ENCODE measurements around the gene CTNND2.

Gene CTNND2

DNA sequence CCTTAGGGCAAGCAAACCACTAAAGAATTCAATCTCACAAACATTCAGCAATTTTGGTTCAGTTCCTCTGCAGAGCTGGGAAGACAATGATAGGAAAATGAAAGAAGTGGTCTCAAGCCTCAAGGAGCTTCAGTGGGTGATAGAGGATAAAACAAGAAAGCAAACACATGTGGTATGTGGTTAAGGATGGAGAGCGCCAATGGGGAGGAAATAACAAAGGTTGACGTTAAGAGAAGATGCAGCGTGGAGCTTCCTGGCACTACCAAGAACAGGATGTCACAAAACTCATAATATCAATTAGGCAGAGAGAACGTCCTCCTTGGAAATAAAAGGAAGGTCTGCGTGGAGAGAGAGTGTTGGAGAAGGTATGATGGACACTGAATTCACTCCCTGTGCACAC lies 731.8 kb downstream of the CTNND2 start:
- CTCF ChIA-PET = no interaction called here
- TF ChIP-seq CTBP1 (IDR thresholded peaks at IDR 0.05; ENCODE audit: borderline replicate concordance) (no peak), ARNT (IDR thresholded peaks at IDR 0.05) (no peak)
- POLR2A ChIA-PET = no interaction called here
- no peak for DNase-seq (ENCODE audit: extremely low spot score)

DNA sequence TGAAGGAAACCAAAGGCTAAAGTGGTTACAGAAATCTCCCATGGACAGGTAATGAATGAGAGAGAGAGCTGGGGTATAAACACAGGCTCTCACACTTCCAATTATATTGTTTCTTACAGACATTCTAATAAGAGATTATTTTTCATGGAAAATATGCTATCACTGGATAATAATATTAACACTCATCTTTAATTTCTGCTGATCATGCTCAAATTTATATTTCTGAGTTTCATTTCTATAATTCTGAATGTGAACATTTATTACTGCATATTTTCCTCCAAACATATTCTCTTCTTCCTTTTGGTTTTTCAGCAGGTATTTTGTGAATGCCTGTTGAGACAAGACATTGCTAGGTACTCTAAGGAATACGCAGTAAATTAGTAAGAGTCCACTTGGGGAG lies 733.0 kb downstream of the CTNND2 start:
- ChIA-PET CTCF (no interaction called here), POLR2A (no interaction called here)
- TF ChIP-seq BHLHE40 (IDR thresholded peaks at IDR 0.05; ENCODE audit: borderline replicate concordance) (no peak), CTBP1 (IDR thresholded peaks at IDR 0.05; ENCODE audit: borderline replicate concordance) (no peak), SP1 (IDR thresholded peaks at IDR 0.05) (no peak)
- no peak for DNase-seq (ENCODE audit: extremely low spot score)

DNA sequence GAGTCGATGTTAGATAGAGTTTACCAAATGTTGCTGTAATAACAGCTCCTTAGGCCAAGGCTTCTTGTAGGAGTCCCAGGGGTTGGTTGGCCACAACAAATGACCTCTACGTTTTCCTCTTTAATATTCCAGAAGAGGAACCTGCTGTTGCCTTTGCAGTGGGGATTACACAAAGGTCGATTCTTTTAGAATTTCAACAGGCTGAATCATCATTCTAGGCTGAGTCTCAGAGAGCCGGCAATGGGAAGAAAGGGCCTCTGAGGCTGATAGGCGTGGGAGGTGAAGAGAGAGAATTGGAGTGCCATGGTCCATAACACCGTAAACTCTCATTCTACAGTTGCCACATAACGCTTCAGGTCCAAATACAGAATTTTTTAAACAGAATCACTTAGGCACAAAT lies 737.3 kb downstream of the CTNND2 start:
- POLR2A ChIA-PET = no interaction called here
- CTCF ChIA-PET = no interaction called here
- TF ChIP-seq SUZ12 (IDR thresholded peaks at IDR 0.05) = no peak
- TF ChIP-seq ELF4 (IDR thresholded peaks at IDR 0.05) = no peak
- no peak for TF ChIP-seq NFRKB (IDR thresholded peaks at IDR 0.05)
- TF ChIP-seq FOXA1 (IDR thresholded peaks at IDR 0.05) = no peak
- TF ChIP-seq FOXK2 (IDR thresholded peaks at IDR 0.05) = no peak
- TF ChIP-seq, protein P1, sequence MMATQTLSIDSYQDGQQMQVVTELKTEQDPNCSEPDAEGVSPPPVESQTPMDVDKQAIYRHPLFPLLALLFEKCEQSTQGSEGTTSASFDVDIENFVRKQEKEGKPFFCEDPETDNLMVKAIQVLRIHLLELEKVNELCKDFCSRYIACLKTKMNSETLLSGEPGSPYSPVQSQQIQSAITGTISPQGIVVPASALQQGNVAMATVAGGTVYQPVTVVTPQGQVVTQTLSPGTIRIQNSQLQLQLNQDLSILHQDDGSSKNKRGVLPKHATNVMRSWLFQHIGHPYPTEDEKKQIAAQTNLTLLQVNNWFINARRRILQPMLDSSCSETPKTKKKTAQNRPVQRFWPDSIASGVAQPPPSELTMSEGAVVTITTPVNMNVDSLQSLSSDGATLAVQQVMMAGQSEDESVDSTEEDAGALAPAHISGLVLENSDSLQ (IDR thresholded peaks at IDR 0.05) = no peak
- no peak for TF ChIP-seq LEF1 (IDR thresholded peaks at IDR 0.05; ENCODE audit: borderline replicate concordance)
- TF ChIP-seq FOXM1 (IDR thresholded peaks at IDR 0.05; ENCODE audit: borderline replicate concordance) = no peak
- TF ChIP-seq SP1 (IDR thresholded peaks at IDR 0.05) = no peak
- TF ChIP-seq CTBP1 (IDR thresholded peaks at IDR 0.05; ENCODE audit: borderline replicate concordance) = no peak
- no peak for TF ChIP-seq TARDBP (IDR thresholded peaks at IDR 0.05)
- TF ChIP-seq BHLHE40 (IDR thresholded peaks at IDR 0.05; ENCODE audit: borderline replicate concordance) = no peak
- TF ChIP-seq ARNT (IDR thresholded peaks at IDR 0.05) = no peak
- no peak for TF ChIP-seq ZNF384 (IDR thresholded peaks at IDR 0.05)
- TF ChIP-seq L3MBTL2 (conservative IDR thresholded peaks at IDR 0.05) = no peak
- no peak for TF ChIP-seq HDGF (IDR thresholded peaks at IDR 0.05; ENCODE audit: borderline replicate concordance)
- DNase-seq (ENCODE audit: extremely low spot score) = no peak

DNA sequence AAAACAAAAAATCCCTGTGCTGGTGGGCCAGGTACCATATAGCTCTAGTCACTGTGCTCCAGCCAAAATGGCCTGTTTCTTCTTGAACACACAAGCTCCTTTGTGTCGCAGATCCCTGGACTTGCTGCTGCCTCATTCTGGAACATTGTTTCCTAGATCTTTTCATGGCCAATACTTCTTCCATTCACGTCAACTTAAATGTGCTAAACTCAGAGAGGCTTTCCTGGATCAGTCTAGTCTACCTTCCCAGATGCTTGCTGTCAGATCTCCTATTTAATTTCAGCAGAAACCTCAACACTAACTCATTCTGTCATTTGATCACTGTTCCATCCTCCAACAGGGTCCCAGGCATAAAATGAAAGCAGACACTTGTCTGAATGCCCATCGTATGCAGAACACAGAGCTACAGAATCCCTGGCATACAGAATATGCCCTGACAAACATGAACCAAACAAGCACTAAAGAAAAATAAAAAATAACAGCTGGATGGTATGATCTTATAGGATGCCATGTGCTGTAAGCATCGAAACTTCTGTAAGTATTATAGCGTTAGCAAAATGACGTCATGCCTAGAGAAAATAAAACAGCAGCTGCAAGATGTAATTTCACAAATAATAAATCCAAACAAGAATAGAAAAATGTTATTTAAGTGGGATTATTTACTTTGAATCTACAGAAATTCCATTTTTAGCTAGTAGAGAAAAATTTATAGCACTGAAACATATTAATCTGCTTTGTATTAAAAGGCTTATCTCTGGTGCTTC lies 739.5 kb downstream of the CTNND2 start:
- no peak for DNase-seq (ENCODE audit: extremely low spot score)
- POLR2A ChIA-PET = no interaction called here
- CTCF ChIA-PET = no interaction called here
- TF ChIP-seq TARDBP (IDR thresholded peaks at IDR 0.05) = no peak
- no peak for TF ChIP-seq ZNF384 (IDR thresholded peaks at IDR 0.05)
- TF ChIP-seq FOXA1 (IDR thresholded peaks at IDR 0.05) = no peak
- no peak for TF ChIP-seq SP1 (IDR thresholded peaks at IDR 0.05)

DNA sequence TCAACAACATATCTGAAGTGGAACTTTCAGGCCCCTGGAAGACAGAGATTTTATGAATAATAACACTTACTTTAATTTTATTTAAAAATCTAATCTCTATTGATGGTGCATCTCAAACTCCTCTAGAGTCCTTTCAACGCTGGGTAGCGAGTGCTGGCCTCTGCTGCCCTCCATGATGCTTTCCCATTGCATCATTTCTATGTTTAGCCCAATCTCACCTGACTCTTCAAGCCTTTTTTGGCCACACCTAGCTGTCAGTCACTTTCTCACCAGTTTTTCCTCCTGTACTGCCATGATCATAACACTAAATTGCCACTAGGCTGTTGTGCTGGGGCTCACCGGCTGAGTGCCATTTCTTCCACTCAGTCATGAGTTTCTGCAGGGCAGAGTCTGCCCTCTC lies 747.1 kb downstream of the CTNND2 start:
- ChIA-PET CTCF (no interaction called here), POLR2A (no interaction called here)
- TF ChIP-seq SP1 (IDR thresholded peaks at IDR 0.05) (no peak), SUZ12 (IDR thresholded peaks at IDR 0.05) (no peak), FOXA1 (IDR thresholded peaks at IDR 0.05) (no peak), TARDBP (IDR thresholded peaks at IDR 0.05) (no peak), LEF1 (IDR thresholded peaks at IDR 0.05; ENCODE audit: borderline replicate concordance) (no peak), BHLHE40 (IDR thresholded peaks at IDR 0.05; ENCODE audit: borderline replicate concordance) (no peak)
- no peak for DNase-seq (ENCODE audit: extremely low spot score)

DNA sequence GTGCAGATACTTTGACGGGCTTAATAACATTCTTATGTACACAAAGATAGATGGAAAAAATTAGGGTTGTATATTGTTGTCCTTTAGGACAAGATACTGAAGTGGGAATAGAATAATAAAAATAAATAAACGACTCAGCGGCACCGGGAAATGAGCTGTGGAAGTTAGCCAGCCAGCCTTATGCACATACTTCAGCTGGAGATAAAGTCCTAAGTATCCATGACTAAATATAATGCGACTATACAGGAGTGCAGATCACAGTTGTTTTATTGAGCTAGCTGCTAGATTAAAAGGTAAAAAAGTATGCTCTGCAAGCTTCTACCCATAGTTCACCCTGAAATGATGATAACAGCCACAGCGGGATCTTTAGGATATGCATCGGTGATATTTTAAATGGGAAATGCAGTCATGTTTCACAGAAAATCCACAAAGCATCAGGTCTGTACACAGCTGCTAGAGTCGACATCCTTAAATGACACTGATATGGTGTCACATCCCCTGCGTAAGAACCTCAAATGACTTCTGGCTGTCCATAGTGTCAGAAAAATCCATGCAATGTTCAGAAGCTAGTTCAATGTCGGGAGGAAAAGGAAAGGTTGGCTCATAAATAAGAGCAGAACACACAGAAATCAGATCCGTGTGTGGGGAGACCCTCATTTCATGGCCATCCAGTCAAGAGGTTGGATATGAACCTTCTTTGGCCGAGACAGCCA lies 750.4 kb downstream of the CTNND2 start:
- TF ChIP-seq TARDBP (IDR thresholded peaks at IDR 0.05) (no peak), SP1 (IDR thresholded peaks at IDR 0.05) (no peak), ARNT (IDR thresholded peaks at IDR 0.05) (no peak), SUZ12 (IDR thresholded peaks at IDR 0.05) (no peak), NFRKB (IDR thresholded peaks at IDR 0.05) (no peak), BHLHE40 (IDR thresholded peaks at IDR 0.05; ENCODE audit: borderline replicate concordance) (no peak), ZNF384 (IDR thresholded peaks at IDR 0.05) (no peak), FOXK2 (IDR thresholded peaks at IDR 0.05) (no peak), HDGF (IDR thresholded peaks at IDR 0.05; ENCODE audit: borderline replicate concordance) (no peak), FOXA1 (IDR thresholded peaks at IDR 0.05) (no peak), ELF4 (IDR thresholded peaks at IDR 0.05) (no peak), LEF1 (IDR thresholded peaks at IDR 0.05; ENCODE audit: borderline replicate concordance) (no peak)
- TF ChIP-seq, protein P1 (IDR thresholded peaks at IDR 0.05) = no peak
- CTCF ChIA-PET = no interaction called here
- no peak for DNase-seq (ENCODE audit: extremely low spot score)
- POLR2A ChIA-PET = no interaction called here

DNA sequence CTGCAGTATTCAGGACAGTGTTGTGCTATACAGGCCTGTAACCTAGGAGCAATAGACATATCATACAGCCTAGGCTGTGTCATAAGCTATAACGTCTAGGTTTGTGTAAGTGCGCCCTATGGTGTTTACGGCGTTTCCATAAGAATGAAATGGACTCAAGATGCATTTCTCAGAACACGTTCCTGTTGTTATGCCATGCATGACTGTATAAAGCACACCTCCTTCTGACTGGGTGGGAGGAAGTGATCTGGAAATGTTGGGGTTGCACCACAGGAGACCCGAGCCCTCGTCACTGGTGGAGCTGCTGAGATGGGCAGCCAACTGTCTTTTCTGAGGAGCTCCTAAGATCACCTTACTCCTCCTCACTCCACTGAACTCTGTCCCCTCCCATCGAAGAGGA lies 751.9 kb downstream of the CTNND2 start:
- CTCF ChIA-PET = no interaction called here
- no peak for TF ChIP-seq FOXA1 (IDR thresholded peaks at IDR 0.05)
- no peak for TF ChIP-seq SUZ12 (IDR thresholded peaks at IDR 0.05)
- TF ChIP-seq CTBP1 (IDR thresholded peaks at IDR 0.05; ENCODE audit: borderline replicate concordance) = no peak
- DNase-seq (ENCODE audit: extremely low spot score) = no peak
- POLR2A ChIA-PET = no interaction called here

All from HEK293T (cell line).